PFSK-1 (cell line): Measurements from ENCODE around the gene KCNMB2.

ENCODE experiments used
- POLR2AphosphoS5 ChIP-seq: IDR thresholded peaks from 2 replicates; pipeline ENCODE4 v1.6.1; 2012; ENCODE audit warnings: low read depth, mild to moderate bottlenecking, control low read depth, low read length, moderate library complexity
- SIN3A ChIP-seq: IDR thresholded peaks from 2 replicates; pipeline ENCODE4 v1.6.1; 2012; ENCODE audit warnings: mild to moderate bottlenecking, low read length, moderate library complexity, borderline replicate concordance; ENCODE audit not compliant: insufficient read depth
- TAF1 ChIP-seq: IDR thresholded peaks from 2 replicates; pipeline ENCODE4 v1.6.1; 2012; ENCODE audit warnings: low read length, control low read depth, borderline replicate concordance; ENCODE audit not compliant: insufficient read depth

GRCh38 chr3:178545337-178545736, 9.1 kb downstream of the KCNMB2 start:
- no peak for TF ChIP-seq SIN3A
- TF ChIP-seq POLR2AphosphoS5, result no peak
- TF ChIP-seq TAF1, result no peak
